Spleen (tissue), 7 donors: Measurements from ENCODE around the gene ITPR2.

Experiments used
- POLR2A ChIP-seq, 3 donors: fragments of 450-650 bp; IDR thresholded peaks; one replicate each; pipeline ENCODE4 v1.5.1; 2017; ENCODE audit warnings: antibody characterized with exemption in 3 of 3, mild to moderate bottlenecking in 1 of 3
- POLR2AphosphoS5 ChIP-seq, 3 donors: sonication (generic); formaldehyde crosslinking; IDR thresholded peaks; one replicate each; pipeline ENCODE4 v1.5.1; 2017; ENCODE audit warnings: antibody characterized with exemption in 3 of 3
- TF ChIP-seq, protein P1 (sequence below), 11 experiments: fragments of 200-600 bp in 7 of 11; fragments of 450-650 bp in 4 of 11; sonication (generic) in 4 of 11; IDR thresholded peaks in 8 of 11; conservative IDR thresholded peaks in 3 of 11; 1 replicate in 7 of 11; 2 replicates in 4 of 11; pipeline versions ENCODE4 v1.4.0 to v1.8.0; 2016 to 2021; ENCODE audit warnings: antibody characterized with exemption in 11 of 11, inconsistent platforms in 4 of 11, mild to moderate bottlenecking in 1 of 11
- donor health status: DM: no; HTN: no; CAD: no; lungs with moderate emphysema.
- donor health status: DM: no; HTN: no; CAD: no.
- donor health status: DM: no; HTN: no; CAD: no.

DNA sequence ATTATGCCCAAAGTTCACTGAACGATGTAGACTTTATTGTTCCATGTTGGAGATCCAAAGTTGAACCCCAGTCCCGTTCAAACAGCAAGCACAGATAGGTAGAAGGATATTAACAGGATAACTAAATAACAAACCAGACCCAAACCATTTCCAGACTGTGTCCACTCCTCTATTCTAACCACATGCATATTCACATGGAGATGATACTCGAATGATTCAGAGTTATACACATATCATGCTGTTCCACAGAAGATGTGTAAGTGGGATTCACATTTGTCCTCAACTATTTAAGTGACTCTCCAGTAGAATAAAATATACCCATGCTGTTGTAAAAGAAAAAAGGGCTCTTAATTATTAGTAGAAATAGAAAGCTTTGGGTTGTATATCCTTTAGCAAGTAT lies 185.9 kb downstream of the ITPR2 start:
- TF ChIP-seq, protein P1, sequence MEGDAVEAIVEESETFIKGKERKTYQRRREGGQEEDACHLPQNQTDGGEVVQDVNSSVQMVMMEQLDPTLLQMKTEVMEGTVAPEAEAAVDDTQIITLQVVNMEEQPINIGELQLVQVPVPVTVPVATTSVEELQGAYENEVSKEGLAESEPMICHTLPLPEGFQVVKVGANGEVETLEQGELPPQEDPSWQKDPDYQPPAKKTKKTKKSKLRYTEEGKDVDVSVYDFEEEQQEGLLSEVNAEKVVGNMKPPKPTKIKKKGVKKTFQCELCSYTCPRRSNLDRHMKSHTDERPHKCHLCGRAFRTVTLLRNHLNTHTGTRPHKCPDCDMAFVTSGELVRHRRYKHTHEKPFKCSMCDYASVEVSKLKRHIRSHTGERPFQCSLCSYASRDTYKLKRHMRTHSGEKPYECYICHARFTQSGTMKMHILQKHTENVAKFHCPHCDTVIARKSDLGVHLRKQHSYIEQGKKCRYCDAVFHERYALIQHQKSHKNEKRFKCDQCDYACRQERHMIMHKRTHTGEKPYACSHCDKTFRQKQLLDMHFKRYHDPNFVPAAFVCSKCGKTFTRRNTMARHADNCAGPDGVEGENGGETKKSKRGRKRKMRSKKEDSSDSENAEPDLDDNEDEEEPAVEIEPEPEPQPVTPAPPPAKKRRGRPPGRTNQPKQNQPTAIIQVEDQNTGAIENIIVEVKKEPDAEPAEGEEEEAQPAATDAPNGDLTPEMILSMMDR (IDR thresholded peaks at IDR 0.05 in 8 of 11, conservative IDR thresholded peaks at IDR 0.05 in 3 of 11) = no peak
- TF ChIP-seq POLR2A (IDR thresholded peaks at IDR 0.05) = no peak
- no peak for TF ChIP-seq POLR2AphosphoS5 (IDR thresholded peaks at IDR 0.05)
